Dendritic cell treated with granulocyte-macrophage colony-stimulating factor and Interleukin-4, amounts not matched to agents 40 ng/mL and 50 ng/mL, for 4 days (primary cell): Measurements from ENCODE around the gene GNL3.
"Not testable (repeated sequence)": the region's sequence is repeated elsewhere in the genome, so short reads cannot be mapped to it uniquely, and the experiment has no call there.

Source experiments
- H3K27ac Mint-ChIP-seq: one replicate; pipeline ENCODE4 v1.8.0; 2022; ENCODE audit warnings: mild to moderate bottlenecking, mixed read lengths
- H3K27me3 Mint-ChIP-seq: one replicate; pipeline ENCODE4 v1.8.0; 2022; ENCODE audit warnings: mild to moderate bottlenecking, mixed read lengths
- H3K36me3 Mint-ChIP-seq: one replicate; pipeline ENCODE4 v1.8.0; 2022; ENCODE audit warnings: low read depth, mixed read lengths
- H3K4me1 Mint-ChIP-seq: one replicate; pipeline ENCODE4 v1.8.0; 2022; ENCODE audit warnings: low read depth, mixed read lengths
- H3K4me3 Mint-ChIP-seq: one replicate; pipeline ENCODE4 v1.8.0; 2022; ENCODE audit warnings: mild to moderate bottlenecking, moderate library complexity, mixed read lengths
- H3K9me3 Mint-ChIP-seq: one replicate; pipeline ENCODE4 v1.8.0; 2022; ENCODE audit warnings: mixed read lengths
- intact Hi-C: fragments of 100-400 bp; cut with micrococcal nuclease; formaldehyde crosslinking; loops from one replicate; pipeline ENCODE4 v1.15.0; 2022

GNL3 gene

GRCh38 chr3:52721002-52721729 lies 35.3 kb downstream of the GNL3 start:
- intact Hi-C loops, result no loop called here
- no peaks in the 10 kb centered on the region for H3K27me3 Mint-ChIP-seq
- H3K4me1 Mint-ChIP-seq, result peaks cover 40% of the 10 kb centered on the region
- peaks cover 8% of the 10 kb centered on the region for H3K9me3 Mint-ChIP-seq
- H3K4me3 Mint-ChIP-seq, result no peak overlapping the region
- peaks cover 38% of the 10 kb centered on the region for H3K36me3 Mint-ChIP-seq
- peak overlapping the region; percentile 22 for H3K27ac Mint-ChIP-seq

DNA sequence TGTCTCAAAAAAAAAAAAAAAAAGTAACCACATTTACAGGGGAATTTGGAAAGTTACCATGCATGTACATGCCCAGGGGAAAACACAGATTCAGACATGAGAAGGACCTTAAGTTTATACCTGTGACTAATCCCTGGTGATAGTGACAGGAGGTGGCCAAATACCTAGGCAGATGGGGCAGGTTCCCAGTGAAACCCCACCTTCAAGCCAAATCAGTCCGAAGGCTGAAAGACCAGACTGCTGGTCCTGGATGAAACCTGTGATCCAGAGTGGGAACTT lies 35.8 kb downstream of the GNL3 start:
- Mint-ChIP-seq H3K4me3 (no peak overlapping the region), H3K27me3 (no peaks in the 10 kb centered on the region), H3K36me3 (peaks cover 38% of the 10 kb centered on the region), H3K4me1 (peaks cover 40% of the 10 kb centered on the region), H3K9me3 (peaks cover 8% of the 10 kb centered on the region), H3K27ac (peak overlapping the region; percentile 14)
- intact Hi-C loops, result no loop called here

DNA sequence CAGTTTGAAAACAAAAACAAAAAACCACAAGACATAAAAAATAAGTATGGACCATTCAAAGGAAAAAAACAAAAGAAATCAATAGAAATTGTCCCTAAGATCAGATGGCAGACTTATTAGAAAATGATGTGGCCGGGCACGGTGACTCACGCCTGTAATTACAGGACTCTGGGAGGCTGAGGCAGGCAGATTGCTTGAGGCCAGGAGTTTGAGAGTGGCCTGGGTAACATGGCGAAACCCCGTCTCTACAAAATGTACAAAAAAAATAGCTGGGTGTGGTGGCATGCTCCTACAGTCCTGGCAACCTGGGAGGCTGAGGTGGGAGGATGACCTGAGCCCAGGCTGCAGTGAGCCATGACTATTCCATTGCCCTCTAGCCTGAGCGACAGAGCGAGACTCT lies 36.7 kb downstream of the GNL3 start:
- intact Hi-C loops, result no loop called here
- peaks cover 8% of the 10 kb centered on the region for H3K9me3 Mint-ChIP-seq
- no peaks in the 10 kb centered on the region for H3K27me3 Mint-ChIP-seq
- H3K4me3 Mint-ChIP-seq, result no peak overlapping the region
- H3K36me3 Mint-ChIP-seq, result peaks cover 45% of the 10 kb centered on the region
- peaks cover 40% of the 10 kb centered on the region for H3K4me1 Mint-ChIP-seq
- peak overlapping the region; percentile 14 for H3K27ac Mint-ChIP-seq

DNA sequence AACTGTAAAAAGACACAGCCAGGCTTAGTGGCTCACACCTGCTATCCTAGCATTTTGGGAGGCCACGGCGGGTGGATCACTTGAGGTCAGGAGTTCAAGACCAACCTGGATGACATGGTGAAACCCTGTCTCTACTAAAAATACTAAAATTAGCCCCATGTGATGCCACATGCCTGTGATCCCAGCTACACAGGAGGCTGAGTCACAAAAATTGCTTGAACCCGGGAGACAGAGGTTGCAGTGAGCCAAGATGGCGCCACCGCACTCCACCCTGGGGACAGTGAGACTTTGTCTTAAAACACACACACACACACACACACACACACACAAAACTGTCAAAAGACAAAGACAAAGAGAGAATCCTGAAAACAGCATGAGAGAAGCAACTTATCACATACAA lies 38.1 kb downstream of the GNL3 start:
- Mint-ChIP-seq H3K4me3 (no peak overlapping the region), H3K9me3 (peaks cover 18% of the 10 kb centered on the region), H3K27me3 (no peaks in the 10 kb centered on the region), H3K4me1 (peaks cover 40% of the 10 kb centered on the region), H3K36me3 (peaks cover 54% of the 10 kb centered on the region), H3K27ac (no peak overlapping the region)
- intact Hi-C loops, result no loop called here

DNA sequence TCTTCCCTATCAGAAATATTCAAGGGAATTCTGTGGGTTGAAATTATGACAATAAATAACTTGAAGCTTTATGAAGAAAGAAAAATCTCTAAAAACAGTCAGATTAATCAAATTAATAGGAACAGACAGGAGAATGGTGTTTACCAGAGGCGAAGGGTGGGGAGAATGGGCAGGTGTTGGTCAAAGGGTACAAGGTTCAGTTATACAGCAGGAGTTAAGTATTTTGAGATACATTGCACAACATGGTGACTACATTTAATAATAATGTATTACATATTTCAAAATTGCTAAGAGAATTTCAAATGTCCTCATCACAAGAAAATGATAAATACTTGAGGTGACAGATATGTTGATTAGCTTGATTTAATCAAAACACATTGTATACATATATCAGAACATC lies 38.7 kb downstream of the GNL3 start:
- Mint-ChIP-seq H3K4me1 (peaks cover 39% of the 10 kb centered on the region), H3K9me3 (peaks cover 20% of the 10 kb centered on the region), H3K27ac (no peak overlapping the region), H3K27me3 (no peaks in the 10 kb centered on the region), H3K36me3 (peaks cover 54% of the 10 kb centered on the region), H3K4me3 (no peak overlapping the region)
- intact Hi-C loops, result no loop called here

DNA sequence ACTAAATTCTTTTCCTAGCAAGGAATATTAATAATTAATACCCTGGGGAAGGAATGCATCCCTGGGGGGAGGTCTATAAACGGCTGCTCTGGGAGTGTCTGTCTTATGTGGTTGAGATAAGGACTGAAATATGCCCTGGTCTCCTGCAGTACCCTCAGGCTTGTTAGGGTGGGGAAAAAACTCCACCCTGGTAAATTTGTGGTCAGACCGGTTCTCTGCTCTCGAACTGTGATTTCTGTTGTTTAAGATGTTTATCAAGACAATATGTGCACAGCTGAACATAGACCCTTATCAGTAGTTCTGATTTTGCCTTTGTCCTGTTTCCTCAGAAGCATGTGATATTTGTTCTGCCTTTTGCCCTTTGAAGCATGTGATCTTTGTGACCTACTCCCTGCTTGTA lies 42.9 kb downstream of the GNL3 start:
- H3K27me3 Mint-ChIP-seq, H3K4me1 Mint-ChIP-seq, H3K27ac Mint-ChIP-seq, H3K4me3 Mint-ChIP-seq, intact Hi-C loops: not testable (repeated sequence)
- Mint-ChIP-seq H3K9me3 (peaks cover 47% of the 10 kb centered on the region), H3K36me3 (peaks cover 76% of the 10 kb centered on the region)

DNA sequence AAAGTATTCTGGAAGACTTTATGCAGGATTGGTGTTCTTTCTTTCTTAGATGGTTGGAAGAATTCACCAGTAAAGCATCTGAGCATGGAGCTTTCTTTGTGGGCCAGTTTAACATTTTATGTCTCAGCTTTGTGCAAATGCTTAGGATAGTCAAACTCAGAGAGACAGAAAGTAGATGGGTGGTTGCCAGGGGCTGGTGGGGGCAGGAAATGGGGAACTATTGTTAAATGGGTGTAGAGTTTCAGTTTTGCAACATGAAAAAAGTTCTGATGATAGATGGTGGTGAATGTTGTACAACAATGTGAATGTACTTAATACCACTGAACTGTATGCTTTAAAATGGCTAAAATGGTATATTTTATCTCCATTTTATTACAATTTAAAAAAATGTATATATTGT lies 44.8 kb downstream of the GNL3 start:
- H3K27ac Mint-ChIP-seq, result no peak overlapping the region
- H3K27me3 Mint-ChIP-seq, result no peaks in the 10 kb centered on the region
- intact Hi-C loops, result no loop called here
- H3K4me3 Mint-ChIP-seq, result no peak overlapping the region
- peaks cover 48% of the 10 kb centered on the region for H3K9me3 Mint-ChIP-seq
- H3K36me3 Mint-ChIP-seq, result peaks cover 89% of the 10 kb centered on the region
- H3K4me1 Mint-ChIP-seq, result peaks cover 8% of the 10 kb centered on the region

DNA sequence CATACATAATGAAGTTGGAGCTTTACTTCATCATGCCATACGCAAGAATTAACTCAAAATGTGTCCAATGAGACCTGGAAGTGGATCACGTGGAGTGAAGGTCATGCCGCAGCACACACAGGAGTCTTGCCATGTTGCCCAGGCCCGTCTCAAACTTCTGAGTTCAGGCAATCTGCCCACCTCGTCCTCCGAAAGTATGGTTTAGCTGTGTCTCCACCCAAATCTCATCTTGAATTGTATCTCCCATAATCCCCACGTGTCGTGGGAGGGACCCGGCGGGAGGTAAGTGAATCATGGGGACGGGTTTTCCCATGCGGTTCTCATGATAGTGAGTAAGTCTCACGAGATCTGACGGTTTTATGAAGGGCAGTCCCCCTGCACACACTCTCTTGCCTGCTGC lies 45.8 kb downstream of the GNL3 start:
- intact Hi-C loops, result no loop called here
- H3K36me3 Mint-ChIP-seq, result peaks cover 96% of the 10 kb centered on the region
- no peak overlapping the region for H3K4me3 Mint-ChIP-seq
- no peaks in the 10 kb centered on the region for H3K27me3 Mint-ChIP-seq
- no peak overlapping the region for H3K27ac Mint-ChIP-seq
- H3K4me1 Mint-ChIP-seq, result peaks cover 8% of the 10 kb centered on the region
- peaks cover 48% of the 10 kb centered on the region for H3K9me3 Mint-ChIP-seq

- peaks cover 8% of the 10 kb centered on the region for H3K4me1 Mint-ChIP-seq
- H3K36me3 Mint-ChIP-seq, result peaks cover 98% of the 10 kb centered on the region
- intact Hi-C loops, result no loop called here
- H3K27me3 Mint-ChIP-seq, result no peaks in the 10 kb centered on the region
- H3K4me3 Mint-ChIP-seq, result no peak overlapping the region
- peaks cover 44% of the 10 kb centered on the region for H3K9me3 Mint-ChIP-seq
- H3K27ac Mint-ChIP-seq, result no peak overlapping the region
These were observed 47.5 kb downstream of the GNL3 start for GRCh38 chr3:52733256-52733891.

GRCh38 chr3:52739730-52740129 lies 53.9 kb downstream of the GNL3 start:
- Mint-ChIP-seq H3K27me3 (no peaks in the 10 kb centered on the region), H3K4me3 (no peak overlapping the region), H3K36me3 (peaks cover 91% of the 10 kb centered on the region), H3K27ac (no peak overlapping the region), H3K9me3 (no peaks in the 10 kb centered on the region), H3K4me1 (no peaks in the 10 kb centered on the region)
- intact Hi-C loops, result loop anchor here (5.0 kb wide), 2 partner anchors 83 to 193 kb away; no protein-coding TSS in a partner anchor

GRCh38 chr3:52742418-52743041 lies 56.7 kb downstream of the GNL3 start:
- intact Hi-C loops, result loop anchor here (1.0 to 5.0 kb wide), 4 partner anchors 57 to 330 kb away; no protein-coding TSS in a partner anchor
- Mint-ChIP-seq H3K27me3 (no peaks in the 10 kb centered on the region), H3K9me3 (no peaks in the 10 kb centered on the region), H3K4me3 (no peak overlapping the region), H3K4me1 (no peaks in the 10 kb centered on the region), H3K36me3 (peaks cover 93% of the 10 kb centered on the region), H3K27ac (no peak overlapping the region)

- Mint-ChIP-seq H3K27ac (no peak overlapping the region), H3K36me3 (peaks cover 91% of the 10 kb centered on the region), H3K4me3 (no peak overlapping the region), H3K9me3 (no peaks in the 10 kb centered on the region), H3K4me1 (no peaks in the 10 kb centered on the region), H3K27me3 (no peaks in the 10 kb centered on the region)
- intact Hi-C loops, result loop anchor here (5.0 kb wide), 2 partner anchors 79 to 189 kb away; no protein-coding TSS in a partner anchor
These were observed 57.3 kb downstream of the GNL3 start for GRCh38 chr3:52743152-52743551.

DNA sequence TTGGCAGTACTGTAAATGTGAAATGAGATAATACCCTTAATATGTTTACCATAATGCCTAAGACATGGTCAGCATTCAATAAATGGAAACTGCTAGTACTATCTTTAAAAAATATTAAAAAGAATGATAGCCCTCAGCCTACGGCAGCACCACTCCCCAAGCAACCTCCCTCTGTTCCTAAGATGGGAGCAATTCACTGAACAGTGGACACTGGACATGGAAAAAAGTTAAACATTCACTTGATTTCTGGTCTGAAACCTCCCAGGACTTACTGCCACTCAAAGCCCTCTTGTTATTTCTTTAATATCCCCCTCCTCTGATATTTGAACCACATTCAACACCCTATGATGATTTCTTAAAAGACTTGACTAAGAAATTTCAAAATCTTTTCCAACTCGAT lies 57.9 kb downstream of the GNL3 start:
- Mint-ChIP-seq H3K27me3 (no peaks in the 10 kb centered on the region), H3K27ac (no peak overlapping the region), H3K4me3 (no peak overlapping the region), H3K9me3 (no peaks in the 10 kb centered on the region), H3K4me1 (no peaks in the 10 kb centered on the region), H3K36me3 (peaks cover 90% of the 10 kb centered on the region)
- intact Hi-C loops, result loop anchor here (5.0 kb wide), 2 partner anchors 79 to 189 kb away; no protein-coding TSS in a partner anchor
